HG03558 (cell line): ENCODE results near the gene METRNL.

Experiments used
- ATAC-seq: cut with Tn5 transposase; IDR thresholded peaks from one replicate; pipeline ENCODE4 v1.9.1; 2021; ENCODE audit warnings: moderate number of reproducible peaks; ENCODE audit not compliant: unreplicated experiment; ENCODE audit errors: extremely low read depth

Gene METRNL

DNA sequence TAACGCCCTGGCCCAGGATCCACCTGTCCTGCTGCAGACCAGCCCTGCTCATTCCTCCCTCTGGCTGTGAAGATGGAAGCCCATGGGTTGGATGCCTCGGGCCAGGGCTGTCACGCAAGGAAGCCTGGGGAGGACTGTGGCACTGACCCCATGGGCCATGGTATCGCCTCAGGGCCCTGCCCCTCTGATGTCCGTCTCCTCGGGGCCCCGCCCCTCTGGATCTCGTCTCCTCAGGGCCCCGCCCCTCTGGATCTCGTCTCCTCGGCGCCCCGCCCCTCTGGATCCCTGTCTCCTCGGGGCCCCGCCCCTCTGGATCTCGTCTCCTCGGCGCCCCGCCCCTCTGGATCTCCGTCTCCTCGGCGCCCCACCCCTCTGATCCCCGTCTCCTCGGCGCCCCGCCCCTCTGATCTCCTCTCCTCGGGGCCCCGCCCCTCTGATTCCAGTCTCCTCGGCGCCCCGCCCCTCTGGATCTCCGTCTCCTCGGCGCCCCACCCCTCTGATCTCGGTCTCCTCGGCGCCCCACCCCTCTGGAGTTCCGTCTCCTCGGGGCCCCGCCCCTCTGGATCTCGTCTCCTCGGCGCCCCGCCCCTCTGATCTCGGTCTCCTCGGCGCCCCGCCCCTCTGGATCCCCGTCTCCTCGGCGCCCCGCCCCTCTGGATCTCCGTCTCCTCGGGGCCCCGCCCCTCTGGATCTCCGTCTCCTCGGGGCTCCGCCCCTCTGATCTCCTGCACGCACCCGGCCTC lies 24.0 kb downstream of the METRNL start:
- no peak for ATAC-seq

DNA sequence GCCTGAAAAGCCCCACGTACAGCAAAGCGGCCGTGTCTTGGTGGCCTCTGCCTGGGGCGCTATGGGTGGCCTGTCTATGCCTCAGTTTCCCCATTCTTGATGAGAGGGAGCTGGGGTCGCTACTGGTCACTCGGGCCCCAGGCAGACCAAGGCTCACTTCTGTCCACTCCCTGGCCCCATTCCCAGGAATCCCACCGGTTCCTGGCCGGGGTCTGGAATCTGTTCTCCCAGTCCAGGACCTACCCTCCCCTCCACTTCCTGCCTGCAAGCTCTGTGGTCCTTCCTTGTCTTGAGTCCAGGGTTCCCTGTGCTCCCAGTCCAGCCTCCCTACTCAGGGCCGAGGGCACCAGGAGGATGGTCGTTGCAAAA lies 24.5 kb downstream of the METRNL start:
- ATAC-seq: no peak

DNA sequence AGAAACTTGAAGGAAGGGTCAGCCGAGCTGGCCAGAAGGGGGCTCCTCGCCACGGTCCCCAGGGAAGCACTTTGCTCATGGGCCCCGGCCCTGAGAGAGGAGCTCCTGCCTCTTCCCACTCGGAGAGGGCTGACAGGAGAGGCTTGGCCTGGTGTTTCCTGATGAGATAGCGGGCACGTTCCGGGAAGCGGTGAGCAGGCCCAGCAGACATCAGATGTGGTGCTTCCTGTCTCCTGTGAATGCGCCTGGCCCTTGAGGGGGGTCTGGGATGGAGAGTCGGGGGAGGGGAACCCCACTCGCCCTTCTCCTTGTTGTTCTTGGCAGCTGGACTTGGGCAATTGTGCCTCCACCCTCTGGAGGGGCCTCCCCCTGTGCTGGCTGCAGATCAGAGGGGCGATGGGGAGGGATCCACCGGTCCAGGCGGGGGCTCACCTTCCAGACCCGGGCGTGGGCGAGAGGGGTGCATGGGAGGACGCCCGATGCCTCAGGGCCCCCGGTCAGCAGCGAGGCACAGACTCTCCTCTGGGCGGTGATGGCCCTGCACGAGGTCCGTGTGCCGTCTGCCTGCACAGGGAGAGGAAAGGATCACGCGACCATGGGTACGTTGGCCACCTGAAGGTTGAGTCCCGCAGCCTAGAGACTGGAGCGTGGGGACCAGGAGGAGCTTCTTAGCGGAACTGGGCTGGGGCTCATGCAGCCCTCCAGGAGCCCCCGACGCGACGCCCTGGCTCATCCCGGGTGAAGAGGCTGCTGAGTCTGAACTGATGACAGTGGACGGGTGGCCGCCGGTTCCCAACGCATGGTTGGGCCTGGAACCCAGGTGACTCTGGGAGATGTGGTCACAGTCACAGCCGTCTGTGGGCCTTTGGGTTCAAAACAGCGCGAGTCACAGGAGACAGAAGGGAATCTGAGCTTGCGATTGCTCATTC lies 25.4 kb downstream of the METRNL start:
- ATAC-seq: no peak

DNA sequence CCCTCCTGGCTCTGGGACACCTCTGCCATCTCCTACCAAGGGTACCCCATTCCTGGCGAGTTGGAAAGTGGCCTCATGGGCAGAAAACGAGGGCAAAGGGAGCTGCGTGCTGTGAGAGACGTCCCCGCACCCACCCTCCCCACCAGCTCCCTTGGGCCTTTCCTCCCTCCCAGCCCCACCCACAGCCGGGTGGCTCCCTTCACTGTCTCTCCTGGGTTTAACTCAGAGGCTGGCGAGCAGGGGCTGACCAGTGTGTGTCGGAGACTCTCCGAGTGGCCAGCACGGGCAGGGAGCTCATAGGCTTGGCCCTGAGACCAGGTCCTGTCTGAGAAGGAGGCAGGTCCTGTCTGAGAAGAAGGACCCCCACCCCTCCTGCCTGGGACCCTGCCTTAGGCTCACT lies 26.1 kb downstream of the METRNL start:
- ATAC-seq: no peak

DNA sequence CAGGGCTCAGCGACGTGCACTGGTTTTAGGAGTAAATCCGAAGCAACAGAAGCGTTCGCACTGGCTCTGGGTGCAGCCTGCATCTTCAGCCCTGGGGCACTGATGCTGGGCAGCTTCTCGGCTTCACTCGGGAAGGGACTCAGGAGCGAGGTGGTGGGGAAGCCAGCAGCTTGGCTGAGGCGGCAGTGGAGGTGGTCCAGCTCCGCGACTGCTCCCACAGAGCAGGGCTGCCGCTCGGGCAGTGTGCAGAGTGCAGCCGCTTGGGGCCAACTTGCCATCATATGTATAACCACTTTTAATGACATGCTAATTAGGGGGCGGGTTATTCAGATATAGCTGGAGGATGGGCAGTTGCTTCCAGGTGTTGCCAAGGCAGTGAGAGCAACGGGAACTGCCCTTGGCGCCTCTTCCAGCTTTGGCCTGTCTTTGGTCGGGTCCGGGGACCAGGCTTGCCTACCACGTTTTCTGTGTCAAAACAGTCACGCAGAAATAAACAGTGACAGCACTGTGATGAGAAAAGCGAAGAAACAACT lies 26.7 kb downstream of the METRNL start:
- ATAC-seq: no peak

DNA sequence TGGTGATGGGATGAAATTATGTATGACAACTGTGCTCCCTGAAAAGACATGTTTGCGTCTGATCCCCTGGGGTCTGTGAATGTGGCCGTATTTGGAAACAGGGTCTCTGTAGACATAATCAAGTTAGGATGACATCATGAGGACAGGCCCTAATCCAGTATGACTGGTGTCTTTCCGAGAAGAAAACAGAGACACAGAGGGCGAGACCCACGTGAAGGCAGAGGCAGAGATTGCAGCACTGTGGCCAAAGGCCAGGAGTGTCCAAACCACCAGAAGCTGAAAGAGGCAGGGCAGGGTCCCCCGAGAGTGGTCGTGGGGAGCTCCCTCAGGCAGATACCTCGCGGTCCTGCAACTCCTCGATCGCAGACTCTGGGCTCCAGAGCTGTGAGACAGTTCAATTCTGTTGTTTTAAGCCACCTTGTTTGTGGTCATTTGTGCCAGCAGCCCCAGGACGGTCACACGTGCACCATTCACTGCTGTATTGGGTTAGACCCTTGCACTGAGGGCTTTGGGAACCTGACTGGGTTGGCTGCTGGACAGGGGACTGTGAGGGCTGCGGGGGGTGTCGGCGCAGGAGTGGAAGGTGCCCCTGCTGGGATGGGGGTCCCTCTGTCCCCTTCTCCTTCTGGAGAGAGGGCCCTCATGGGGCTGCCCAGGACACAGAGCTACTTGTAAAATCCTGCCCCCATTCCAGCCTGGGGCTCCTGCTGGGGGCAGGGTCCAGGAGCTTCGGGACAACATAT lies 27.7 kb downstream of the METRNL start:
- no peak for ATAC-seq

DNA sequence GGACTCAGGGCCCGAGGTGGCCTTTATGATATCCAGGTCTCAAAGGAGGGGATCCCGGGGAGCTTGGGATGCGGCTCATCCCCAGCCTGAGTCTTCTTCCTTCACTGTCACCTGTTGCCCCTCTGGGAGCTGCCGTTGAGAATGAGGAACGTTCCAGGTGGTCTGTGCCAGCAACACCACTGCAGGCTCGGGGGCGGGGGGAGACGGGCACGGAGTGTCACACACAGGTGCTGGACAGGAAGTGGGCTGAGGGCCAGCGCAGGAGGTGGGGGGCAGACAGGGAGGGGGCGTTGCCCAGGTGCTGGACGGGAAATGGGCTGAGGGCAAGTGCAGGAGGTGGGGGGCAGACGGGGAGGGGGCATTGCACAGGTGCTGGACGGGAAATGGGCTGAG lies 28.2 kb downstream of the METRNL start:
- ATAC-seq: no peak

DNA sequence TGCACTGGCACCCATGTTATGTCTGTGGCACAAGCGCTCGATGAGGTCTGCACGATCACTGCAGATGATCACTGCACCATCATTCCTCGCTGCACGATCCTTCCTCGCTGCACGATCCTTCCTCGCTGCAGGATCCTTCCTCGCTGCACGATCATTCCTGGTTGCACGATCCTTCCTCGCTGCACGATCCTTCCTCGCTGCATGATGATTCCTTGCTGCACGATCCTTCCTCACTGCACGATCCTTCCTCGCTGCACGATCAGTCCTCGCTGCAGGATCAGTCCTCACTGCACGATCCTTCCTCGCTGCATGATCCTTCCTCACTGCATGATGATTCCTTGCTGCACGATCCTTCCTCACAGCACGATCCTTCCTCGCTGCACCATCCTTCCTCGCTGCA lies 29.3 kb downstream of the METRNL start:
- ATAC-seq: no peak

DNA sequence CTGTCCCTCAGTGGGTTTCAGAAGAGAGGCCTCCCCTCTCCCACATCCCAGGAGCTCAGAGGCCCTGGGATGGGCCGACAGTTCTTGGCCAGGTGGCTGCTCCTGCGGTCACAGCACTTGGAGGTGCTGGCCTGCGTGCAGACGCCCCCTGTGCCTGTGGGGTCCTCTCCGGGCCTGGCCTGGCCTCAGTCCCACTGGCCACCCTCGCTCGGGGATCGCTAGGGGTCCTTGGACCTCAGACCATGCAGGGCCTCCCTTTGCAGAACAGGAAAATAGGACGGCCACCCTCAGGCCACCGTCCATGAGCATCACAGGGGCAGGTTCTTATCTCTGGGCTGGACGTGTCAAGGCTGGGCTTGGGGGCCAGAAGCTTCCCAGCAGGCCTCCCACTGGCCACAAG lies 30.0 kb downstream of the METRNL start:
- ATAC-seq: no peak

DNA sequence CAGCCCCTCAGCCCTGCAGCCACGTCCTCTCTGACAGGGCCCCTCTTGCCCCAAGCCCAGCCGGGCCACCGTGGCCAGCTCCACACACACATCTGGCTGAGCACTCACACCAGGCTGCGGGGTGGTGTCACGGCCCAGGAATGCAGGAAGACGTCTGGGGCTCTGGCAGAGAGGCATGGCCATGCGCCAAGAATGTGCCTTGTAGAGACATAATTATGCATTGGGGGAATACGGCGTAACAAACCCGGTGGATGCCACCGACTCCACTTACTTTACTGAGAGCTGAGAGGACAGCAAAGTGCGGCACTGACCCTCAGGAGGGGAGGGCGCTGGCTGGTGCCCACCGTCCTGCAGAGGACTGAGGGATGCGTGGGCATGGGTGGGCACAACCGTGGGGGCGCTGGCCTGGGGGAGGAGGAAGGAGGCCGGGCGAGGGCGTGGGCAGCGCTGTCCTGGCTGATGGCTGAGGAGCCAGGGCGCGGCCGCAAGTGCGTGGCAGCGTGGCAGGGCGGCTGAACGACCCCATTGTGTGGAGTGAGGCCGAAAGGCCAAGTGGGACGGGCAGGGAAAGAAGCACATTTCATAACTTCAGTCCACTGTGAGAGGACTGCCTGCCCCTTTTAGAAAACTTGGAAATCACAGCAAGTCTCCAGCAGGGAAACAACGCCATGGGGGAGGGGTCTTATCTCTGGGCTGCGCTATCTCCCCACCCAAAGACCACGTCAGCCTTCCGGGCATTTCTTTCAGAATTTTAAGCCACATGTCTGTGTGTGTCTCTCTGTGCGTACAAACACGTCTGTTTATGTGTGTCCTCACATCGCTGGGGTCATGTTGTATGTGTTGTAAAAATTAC lies 30.6 kb downstream of the METRNL start:
- ATAC-seq: no peak

DNA sequence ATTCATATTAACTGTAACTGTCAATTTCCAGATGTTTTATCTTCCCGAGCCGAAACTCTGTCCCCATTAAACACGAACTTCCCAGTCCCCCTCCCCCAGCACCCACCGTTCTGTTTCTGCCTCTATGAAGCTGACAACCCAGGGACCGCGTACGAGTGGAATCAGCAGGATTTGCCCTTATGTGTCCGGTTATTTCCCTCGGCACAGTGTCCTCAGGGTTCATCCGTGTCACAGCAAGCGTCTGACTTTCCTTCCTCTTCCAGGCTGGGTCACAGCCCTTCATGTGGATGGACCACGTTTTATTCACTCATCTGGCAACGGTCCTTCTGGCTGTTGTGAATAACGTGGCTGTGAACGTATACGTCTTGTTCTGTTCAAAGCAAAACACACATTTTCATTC lies 31.3 kb downstream of the METRNL start:
- ATAC-seq: no peak

DNA sequence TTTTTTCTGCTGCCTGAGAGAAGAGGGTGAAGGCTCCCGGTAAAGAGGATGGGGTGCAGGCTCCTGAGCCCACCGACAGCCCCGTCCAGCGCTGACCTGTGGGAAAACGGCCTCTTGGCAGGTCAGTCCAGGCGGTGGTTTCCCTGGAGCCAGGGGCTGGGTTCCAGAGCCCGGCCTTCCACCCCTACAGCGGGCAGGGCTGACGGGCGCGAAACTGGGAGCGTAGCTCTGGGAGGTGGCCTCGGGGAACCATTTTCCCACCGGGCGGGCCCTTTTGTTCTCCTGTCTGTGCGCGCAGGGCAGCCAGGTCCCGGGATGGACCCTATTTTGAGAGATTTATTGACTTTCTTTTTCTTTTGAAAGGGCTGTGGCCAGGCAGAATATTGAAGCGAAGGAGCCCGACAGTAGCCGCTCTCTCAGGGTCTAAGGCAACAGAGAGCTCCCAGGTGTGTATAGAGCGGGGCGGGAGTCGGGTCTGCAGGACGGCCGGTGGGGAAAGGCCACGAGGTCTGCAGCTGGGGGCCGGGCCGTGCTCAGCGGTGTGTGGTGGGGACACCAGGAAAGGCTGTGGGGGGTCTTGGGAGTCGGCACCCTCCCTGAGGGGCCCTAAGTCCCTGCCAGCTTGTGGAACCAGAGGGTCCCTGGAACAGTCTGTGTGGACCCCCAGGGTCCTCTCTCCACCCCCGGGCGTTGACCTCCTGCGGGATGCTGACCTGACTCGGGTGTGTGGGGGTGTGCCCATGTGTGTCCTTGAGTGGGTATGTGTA lies 32.3 kb downstream of the METRNL start:
- ATAC-seq: no peak

DNA sequence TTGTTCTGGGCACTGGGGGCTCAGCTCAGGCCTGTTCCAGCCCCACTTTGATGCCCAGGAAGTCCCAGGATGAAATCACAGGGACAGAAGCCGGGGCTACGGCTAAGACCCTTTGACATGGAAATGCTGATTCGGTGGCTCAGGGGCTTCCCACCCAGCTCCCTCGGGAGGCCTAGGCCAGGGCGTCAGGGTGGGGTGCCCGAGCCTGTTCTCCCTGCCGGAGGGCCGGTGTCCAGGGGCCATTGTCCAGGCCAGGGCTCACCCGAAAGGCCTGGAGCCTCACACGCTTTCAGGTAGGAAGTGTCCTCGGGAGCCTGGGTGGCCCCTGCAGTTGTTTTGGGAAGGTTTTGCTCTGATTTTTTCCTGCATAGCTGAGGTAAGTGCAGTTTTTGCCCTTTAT lies 34.0 kb downstream of the METRNL start:
- no peak for ATAC-seq

DNA sequence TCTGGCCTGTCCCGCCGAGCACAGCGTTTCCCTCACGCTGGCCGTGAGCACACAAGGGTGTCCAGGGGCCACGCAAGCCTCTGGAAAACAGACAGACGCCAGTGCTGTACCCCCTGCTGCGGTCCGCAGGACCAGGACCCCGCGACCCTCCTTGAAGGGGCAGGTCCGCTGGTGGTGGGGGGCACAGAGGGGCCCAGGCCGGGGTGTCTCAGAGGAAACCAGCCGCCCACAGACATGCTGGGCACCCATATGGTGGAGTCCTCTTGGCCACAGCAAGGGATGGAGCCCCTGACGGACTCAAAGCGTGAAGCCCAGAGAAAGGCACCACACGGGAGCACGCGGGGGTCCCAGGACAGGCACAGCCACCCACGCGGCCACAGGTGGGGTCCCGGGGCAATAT lies 34.4 kb downstream of the METRNL start:
- ATAC-seq: no peak

DNA sequence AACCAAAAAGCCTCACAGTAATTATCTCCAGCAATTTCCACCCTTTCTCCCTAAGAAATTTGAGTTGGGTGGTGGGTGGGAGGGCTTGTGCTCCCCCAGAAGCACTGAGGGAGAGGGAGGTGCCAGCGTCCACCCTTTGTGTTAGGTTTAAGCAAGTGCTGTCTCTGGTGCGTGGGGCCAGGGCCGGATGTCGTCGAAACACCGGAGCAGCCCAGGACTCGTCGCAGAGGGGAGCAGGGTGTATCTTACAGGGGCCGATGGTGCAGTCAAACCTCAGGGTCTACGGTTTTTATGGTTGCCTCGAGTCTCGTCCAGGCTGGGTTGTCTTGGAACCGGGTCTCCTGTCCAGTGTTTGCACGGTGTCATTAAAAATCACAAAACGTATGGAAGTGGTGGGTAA lies 35.3 kb downstream of the METRNL start:
- ATAC-seq: no peak

DNA sequence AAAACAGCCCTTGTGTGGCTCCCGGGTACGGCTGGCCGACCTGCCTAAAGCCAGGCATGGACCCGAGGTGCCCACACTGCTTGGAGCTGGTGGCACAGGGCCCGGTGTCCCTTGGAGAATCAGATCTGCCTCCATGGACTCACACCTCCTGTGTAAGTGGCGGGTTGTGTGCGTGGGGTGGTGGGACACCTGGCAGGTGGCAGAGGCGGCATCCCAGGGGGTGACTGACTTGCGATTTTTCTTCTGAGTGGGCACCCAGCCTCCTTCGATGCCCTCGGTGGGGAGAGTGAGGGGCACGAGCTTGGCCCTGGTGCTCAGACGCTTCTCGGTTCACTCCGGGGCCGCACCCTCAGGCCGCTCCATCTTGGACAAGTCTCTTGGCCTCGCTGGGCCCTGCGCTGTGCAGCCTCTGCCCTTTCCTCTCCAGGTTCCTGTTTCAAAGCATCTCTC lies 35.8 kb downstream of the METRNL start:
- no peak for ATAC-seq

DNA sequence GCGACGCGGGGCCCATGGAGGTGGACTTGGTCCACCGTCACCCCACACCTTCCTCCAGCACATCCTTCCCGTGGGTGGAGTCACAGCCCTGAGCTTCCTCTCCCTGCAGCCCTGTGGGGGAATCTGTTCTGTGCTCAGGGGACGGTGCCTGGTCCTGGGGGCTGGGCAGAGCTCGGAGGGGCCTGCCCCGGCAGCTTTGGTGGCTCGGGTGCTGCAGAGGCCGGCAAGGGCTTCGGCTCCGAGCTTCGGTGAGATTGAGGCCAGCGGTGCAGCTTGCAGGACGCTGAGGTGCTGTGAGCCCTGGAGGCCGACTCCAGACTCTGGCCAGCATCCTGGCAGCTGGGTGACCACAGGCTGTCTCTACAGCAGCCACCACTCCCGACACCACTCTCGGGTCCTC lies 36.4 kb downstream of the METRNL start:
- no peak for ATAC-seq

DNA sequence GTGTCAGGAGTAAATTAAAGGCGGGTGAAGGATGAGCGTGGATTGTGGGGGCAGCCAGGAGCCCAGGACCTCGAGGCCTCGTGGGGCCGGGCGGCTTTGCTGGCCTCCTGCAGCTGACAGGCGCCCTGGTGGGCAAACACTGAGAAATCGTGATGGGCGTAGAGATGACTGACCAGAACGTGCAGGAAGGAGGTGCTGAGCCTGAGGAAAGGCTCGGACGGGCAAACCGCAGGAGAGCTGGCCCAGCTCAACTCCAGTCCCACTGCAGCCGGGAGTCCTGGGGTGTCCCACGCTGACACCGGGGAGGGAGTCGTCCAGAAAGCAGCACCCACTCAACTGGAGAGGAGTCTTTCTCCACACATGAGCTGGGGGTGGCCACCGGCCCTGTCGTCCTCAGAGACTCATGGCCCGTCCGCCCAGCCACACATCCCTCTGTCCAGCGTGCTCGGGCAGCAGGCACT lies 36.9 kb downstream of the METRNL start:
- ATAC-seq: no peak
